H54 (cell line): ENCODE results near the gene EMC9.
"Not testable (repeated sequence)": the region's sequence is repeated elsewhere in the genome, so short reads cannot be mapped to it uniquely, and the experiment has no call there.

ENCODE experiments used
- DNase-seq: peaks from one replicate; pipeline ENCODE4 v3.0.0; 2011; ENCODE audit warnings: low spot score, mixed read lengths; ENCODE audit not compliant: insufficient read length
- FAIRE-seq: peaks from 3 replicates; lab custom pipeline; 2011; peaks lifted over from hg19 to GRCh38; lab: Jason Lieb, UNC
- POLR2A ChIP-seq: IDR thresholded peaks from 2 replicates; pipeline ENCODE4 v1.6.1; 2011; ENCODE audit warnings: low read depth, mild to moderate bottlenecking, low read length

The EMC9 gene

DNA sequence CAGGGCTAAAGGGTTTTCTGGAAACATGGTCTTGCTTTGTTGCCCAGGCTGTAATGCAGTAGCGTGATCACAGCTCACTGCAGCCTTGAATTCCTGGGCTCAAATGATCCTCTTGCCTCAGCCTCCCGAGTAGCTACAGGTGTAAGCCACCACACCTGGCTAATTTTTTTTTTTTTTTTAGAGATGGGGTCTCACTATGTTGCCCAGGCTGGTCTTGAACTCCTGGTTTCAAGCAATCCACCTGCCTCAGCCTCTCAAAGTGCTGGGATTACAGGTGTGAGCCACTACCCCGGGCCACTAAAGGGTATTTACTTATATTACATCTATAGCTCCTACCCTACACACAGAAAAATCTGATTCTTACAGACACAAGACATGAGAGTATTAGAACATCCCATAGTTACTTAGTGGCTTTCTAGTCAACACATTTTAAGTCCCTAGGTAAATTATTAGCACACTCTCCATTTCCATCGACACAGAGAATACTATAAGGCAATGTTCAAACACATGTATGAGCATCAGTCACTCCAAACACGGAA lies 33.0 kb downstream of the EMC9 start:
- no peak for FAIRE-seq
- no peak for DNase-seq
- TF ChIP-seq POLR2A, result no peak

DNA sequence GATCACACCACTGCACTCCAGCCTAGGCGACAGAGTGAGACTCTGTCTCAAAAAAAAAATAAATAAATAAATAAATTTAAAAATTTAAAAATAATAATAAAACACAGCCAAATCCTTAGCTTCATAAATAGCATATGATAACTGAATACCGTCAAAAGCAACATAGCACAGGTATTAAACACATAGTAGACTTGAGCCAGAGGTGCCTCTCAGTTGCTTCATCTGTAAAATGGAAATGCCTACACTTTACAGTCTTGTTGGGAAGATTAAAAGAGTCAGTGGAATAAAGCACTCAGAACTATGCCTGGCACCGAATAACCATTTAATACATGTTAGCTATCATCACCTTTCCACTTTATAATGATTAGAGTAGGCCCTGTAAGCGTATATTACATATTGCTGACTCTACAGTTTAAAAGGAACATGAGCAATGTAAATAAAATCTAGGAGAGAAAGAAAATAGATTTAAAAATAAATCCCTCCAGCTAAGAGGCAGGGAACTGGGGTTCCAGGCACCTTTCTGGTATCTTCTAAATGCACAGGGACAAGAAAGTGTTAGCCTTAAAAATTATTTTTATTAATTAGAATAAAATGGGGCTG lies 34.6 kb downstream of the EMC9 start:
- FAIRE-seq, result no peak
- DNase-seq, result no peak
- no peak for TF ChIP-seq POLR2A

DNA sequence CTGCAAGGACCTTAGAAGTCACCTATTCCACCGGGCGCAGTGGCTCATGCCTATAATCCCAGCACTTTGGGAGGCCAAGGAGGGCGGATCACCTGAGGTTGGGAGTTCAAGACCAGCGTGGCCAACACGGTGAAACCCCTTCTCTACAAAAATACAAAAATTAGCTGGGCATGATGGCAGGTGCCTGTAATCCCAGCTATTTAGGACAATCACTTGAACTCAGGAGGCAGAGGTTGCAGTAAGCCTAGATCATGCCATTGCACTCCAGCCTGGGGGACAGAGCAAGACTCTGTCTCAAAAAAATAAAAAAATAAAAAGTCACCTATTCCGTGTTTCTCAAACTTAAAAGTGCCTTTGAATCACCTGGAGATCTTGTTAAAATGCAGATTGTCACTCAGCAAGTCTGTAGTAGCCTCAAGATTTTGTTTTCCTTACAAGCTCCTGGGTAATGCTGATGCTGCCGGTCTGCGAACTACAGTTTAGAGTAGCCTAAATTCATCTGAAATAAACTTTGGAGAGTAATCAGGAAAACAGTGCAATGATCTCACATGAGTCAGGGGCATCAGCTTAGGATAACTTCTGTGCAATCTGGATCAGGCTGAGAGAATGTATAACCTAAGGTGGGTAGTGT lies 35.7 kb downstream of the EMC9 start:
- not testable (repeated sequence) for FAIRE-seq

DNA sequence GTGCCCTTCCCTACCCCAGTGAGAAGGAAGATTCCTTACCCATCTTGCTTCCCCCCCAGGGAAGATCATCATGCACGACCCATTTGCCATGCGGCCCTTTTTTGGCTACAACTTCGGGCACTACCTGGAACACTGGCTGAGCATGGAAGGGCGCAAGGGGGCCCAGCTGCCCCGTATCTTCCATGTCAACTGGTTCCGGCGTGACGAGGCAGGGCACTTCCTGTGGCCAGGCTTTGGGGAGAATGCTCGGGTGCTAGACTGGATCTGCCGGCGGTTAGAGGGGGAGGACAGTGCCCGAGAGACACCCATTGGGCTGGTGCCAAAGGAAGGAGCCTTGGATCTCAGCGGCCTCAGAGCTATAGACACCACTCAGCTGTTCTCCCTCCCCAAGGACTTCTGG lies 37.9 kb downstream of the EMC9 start:
- TF ChIP-seq POLR2A, result no peak
- no peak for FAIRE-seq
- DNase-seq, result no peak

More for the DNA sequence above, 35.7 kb downstream of the EMC9 start:
- DNase-seq, result not testable (repeated sequence)

DNA sequence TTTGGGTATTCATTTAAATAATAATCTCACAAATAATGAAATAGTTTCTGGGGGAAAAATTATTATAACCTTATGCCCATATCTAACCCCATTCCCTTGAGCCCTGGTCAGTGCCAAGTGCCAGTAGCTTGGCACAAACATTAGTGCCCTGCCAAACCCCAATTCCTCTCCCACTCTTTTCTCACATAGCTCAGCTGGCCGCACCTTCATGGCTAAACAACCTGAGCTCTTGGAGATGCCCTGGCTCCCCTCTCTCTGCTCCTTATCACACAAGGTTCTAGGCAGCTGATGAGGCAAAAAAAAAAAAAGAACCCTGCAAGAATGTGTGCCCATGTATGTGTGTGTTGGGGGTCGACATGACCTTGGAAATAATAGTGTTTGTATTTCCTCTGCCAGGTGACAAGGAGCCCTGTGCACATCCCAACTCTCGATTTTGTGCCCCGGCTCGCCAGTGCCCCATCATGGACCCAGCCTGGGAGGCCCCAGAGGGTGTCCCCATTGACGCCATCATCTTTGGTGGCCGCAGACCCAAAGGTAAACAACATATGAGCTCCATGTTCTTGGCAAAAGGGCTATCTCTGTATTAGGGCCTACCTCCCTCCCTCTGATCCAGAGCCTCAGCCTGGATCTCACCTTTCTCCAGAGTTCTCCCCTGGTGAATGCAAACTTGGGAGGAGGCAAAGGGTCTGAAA lies 38.9 kb downstream of the EMC9 start:
- TF ChIP-seq POLR2A, result no peak
- FAIRE-seq, result no peak
- DNase-seq, result no peak

DNA sequence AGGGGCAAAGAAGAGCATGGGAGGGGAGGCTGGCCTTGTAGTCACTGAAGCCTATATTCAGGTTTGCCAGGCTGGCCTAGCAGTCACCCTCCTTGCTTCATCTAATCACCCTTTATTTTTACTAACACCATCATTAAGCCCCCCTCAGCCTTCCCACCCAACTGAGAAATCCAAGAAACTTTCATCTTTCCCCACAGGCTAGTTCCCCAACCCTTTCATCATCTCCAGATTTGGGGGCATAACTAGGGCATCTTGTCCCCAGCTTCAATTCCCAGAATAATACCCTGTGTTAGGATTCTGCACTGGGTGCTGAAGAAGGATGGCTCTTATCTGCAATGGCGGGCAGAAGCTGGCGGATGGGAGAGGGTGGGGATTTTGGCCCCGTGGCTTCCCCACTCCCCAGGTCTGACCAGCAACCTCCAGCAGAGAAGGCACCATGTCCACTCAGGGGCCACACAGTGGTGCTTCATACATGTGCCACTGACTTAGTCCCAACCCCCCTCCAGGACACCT lies 40.4 kb downstream of the EMC9 start:
- no peak for TF ChIP-seq POLR2A
- FAIRE-seq (no peak), DNase-seq (no peak)

DNA sequence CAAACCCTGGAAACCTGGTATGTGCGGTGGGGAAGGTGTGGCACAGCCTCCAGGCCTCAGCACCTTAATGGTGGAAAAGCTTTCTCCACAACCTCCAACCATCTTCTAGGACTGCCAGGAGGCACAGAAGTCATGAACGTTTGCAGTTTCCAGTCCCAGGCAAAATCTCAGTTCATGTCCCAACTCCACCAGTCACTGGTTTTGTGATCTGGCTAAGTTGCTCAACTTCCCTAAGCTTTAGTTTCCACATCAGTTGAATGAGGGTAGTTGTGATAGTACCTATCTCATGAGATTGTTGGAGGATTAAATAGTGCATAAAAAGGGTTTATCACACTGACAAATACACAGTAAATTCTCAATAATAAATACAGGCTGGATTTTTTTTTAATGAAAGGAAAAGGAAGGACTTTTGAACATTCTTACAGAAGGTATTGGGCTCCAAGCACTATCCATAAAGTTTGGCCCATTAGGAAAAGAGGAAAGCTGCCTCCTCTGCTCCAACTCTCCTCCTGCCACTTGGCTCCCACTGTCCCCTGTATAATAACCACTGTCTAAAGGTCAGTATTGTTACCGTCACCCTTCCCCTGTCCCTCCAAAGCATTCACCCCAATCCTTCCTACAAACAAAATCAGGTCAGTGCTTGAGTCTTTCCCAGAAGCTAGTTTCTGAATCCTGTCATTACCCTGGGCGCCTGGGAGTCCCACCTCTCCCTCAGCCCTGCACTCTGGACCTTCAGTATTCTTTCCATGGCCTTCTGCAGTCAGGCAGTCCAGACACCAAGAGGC lies 41.0 kb downstream of the EMC9 start:
- FAIRE-seq, result no peak
- TF ChIP-seq POLR2A, result no peak
- no peak for DNase-seq

DNA sequence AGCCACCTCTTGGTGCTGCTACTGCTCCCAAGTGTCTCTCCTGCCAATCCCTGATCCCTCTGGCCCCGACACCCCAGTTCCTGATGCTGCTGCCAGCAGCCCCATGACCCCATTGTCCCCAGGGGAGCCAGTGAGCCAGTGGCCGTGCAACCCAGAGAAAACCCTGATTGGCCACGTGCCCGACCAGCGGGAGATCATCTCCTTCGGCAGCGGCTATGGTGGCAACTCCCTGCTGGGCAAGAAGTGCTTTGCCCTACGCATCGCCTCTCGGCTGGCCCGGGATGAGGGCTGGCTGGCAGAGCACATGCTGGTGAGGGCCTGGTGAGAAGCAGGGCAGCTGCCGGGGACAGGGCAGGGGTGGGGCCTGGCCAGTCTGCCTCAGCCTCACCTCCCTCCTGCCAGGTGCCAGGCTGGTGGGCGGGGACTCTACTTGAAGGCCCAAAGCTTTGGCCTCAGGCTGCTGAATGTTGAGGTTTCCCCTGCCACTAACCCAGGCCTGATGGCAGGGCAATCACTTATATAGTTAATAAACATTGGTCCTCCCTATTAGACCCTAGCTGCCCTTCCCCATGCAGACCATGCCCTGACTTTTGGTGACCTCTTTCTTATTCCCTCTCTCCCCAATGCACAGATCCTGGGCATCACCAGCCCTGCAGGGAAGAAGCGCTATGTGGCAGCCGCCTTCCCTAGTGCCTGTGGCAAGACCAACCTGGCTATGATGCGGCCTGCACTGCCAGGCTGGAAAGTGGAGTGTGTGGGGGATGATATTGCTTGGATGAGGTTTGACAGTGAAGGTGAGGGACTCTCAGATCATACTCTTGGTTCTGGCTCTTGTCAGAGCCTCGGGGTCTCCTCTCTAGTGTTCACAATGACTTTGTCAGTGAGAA lies 42.2 kb downstream of the EMC9 start:
- no peak for FAIRE-seq
- TF ChIP-seq POLR2A, result no peak
- no peak for DNase-seq

DNA sequence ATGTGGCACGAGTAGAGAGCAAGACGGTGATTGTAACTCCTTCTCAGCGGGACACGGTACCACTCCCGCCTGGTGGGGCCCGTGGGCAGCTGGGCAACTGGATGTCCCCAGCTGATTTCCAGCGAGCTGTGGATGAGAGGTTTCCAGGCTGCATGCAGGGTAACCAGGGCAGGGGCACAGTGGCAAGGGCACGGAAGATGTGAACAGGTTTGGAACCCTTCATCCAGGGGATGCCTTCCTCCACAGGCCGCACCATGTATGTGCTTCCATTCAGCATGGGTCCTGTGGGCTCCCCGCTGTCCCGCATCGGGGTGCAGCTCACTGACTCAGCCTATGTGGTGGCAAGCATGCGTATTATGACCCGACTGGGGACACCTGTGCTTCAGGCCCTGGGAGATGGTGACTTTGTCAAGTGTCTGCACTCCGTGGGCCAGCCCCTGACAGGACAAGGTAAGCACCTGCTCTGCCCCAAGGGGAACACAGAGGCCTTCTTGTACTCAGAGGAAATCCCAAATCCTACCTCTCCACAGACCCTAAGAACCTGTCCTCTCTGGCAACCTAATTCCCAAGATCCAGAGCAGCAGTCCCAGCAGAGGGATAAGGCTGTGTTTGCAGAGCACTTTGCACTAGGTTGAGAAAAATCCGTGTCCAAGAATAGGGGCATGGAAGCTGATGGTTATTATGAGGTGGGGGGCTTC lies 43.0 kb downstream of the EMC9 start:
- DNase-seq (no peak), FAIRE-seq (no peak)
- TF ChIP-seq POLR2A, result no peak

DNA sequence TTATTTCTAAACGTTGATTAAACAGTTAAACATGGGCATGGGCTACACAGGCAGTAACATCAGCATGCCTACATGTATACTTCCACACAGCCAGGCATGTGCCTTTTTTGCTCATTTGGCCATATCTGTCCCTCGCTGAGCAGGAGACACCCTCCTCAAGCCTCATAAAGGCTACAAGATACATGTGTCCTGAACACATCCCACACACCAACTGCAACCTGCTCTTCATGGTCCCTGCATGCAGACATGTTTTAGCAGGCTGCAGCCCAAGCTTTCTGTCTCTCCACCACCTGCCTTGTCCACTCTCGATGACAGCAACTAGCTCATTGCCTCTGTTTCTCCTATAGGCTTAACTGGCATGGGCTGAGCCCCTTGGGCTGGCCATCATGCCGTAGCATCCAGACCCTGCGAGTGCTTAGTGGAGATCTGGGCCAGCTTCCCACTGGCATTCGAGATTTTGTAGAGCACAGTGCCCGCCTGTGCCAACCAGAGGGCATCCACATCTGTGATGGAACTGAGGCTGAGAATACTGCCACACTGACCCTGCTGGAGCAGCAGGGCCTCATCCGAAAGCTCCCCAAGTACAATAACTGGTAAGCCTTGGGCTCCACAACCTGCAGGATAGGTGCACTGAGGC lies 44.7 kb downstream of the EMC9 start:
- TF ChIP-seq POLR2A, result no peak
- DNase-seq, result no peak
- no peak for FAIRE-seq

DNA sequence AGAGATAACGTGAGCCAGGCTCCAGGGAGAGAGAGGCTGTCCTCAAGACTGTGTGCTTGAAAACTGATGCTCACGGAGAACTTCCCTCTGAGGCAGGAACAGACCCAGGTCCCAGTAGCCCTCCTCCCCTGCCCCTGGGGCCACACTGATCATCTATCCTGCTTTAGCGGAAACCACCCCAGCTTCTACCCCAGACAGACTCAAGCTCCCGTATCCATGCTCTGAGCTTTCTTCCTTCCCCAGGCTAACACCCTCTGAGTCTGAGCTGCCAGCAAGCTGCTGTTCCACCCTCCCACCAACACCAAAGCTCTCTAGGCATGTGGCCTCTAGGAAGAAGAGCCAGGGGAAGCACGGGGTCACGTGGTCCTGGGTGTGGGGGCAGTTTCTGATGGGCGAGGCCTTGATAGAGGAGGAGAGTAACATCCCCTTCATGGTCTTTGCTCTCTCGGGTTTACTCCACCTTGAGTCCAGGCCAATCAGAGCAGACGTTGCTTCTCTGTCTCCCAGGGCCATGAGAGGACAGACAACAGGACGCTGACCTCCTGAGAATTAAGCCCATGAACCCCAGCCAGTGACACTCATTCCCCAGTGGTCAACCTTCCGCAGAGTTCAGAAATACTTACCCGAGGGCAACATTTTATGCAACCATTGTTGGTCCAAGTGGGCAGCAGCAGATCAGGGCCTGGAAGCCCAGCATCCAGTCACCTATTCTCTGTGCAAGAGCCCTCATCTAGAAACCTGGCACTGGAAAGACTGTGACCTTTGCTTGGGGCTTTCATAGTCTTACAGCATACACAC lies 45.9 kb downstream of the EMC9 start:
- FAIRE-seq (no peak), DNase-seq (no peak)
- TF ChIP-seq POLR2A, result no peak

DNA sequence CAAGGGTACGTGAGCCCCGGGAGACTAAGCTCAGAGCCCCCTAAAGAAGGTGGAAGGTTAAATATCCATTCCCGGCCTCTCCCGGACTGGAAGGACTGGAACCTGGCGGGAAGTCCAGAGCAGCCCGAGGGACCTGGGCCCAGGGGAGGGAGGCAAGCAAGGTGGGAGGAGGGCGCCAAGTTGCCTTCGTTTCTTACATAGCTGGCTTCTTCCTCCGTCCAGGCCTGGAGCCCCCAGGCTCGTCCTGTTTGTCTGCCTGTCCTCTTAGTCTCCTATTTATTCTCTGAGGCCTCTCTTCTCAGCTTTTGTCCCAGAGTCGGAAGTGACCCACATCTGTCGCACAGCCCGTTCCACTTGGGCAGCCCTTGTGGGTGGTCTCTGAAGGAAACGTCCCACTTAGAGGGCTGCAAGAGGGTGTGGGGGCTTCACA lies 46.5 kb downstream of the EMC9 start:
- FAIRE-seq (no peak), DNase-seq (no peak)
- TF ChIP-seq POLR2A, result no peak
